ENCODE measurements around the gene HSD3B2.

DNA sequence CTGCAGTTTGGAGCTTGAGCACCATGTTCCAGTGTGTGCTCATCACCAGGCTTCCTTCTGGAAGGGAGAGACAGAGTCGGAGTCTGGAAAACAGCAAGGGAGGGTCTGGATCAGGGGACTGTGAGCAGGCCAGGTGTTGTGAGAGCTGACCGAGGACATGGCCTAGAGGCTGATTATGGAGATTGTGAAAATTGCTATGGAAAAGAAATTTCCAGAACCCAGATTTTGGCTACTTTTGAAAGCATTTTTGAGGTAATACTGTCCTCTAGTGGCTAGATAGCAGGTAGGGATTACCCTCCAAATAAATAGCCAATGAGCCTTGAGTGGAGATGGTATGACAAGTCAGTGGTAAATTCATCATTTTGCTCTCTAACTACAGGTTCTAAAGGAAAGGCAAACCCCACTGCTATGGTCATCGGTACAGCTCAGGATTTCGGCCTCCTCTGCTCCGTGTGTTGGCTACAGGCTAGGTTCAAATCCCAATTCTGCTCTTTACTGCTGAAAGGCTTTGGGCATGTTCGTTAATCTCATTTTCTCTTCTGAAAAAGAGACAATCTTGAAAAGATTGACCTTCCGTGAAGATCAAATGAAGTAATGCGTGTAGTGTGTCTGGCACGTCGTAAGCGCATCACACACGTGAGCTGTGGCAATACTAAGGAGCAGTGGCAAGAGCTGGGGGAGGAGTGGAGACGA lies 47.4 kb upstream of the HSD3B2 start:
- TF ChIP-seq, protein P1, sequence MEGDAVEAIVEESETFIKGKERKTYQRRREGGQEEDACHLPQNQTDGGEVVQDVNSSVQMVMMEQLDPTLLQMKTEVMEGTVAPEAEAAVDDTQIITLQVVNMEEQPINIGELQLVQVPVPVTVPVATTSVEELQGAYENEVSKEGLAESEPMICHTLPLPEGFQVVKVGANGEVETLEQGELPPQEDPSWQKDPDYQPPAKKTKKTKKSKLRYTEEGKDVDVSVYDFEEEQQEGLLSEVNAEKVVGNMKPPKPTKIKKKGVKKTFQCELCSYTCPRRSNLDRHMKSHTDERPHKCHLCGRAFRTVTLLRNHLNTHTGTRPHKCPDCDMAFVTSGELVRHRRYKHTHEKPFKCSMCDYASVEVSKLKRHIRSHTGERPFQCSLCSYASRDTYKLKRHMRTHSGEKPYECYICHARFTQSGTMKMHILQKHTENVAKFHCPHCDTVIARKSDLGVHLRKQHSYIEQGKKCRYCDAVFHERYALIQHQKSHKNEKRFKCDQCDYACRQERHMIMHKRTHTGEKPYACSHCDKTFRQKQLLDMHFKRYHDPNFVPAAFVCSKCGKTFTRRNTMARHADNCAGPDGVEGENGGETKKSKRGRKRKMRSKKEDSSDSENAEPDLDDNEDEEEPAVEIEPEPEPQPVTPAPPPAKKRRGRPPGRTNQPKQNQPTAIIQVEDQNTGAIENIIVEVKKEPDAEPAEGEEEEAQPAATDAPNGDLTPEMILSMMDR (IDR thresholded peaks at IDR 0.05; ENCODE audit: borderline replicate concordance, extremely low read depth, low read length, poor library complexity, severe bottlenecking): peak; percentile 80
- TF ChIP-seq EZH2 (IDR thresholded peaks at IDR 0.05; ENCODE audit: borderline replicate concordance, low read depth, low read length, severe bottlenecking): no peak

All from DND-41 (cell line).